PC-3 (cell line): ENCODE data around the gene TTC22. TPM values are rescaled to one million over a fixed set of nuclear protein-coding genes. Genes with fewer than 3 reads are reported as not detected.

ENCODE experiments used
- ATAC-seq: fragments of 200-7000 bp; cut with Tn5 transposase; 2 replicates; pipeline ENCODE4 v1.9.1; 2020; ENCODE audit warnings: mild to moderate bottlenecking, moderate library complexity
- BruUV-seq: library from RNA; stranded (reverse); fragments of 400-500 nt; replicated peaks from 2 replicates; lab custom pipeline; 2021; lab: Mats Ljungman, UMichigan
- CTCF ChIA-PET: fragments of 300-600 bp; sonication (Branson Sonifier 250); formaldehyde crosslinking; loops from one replicate; lab custom pipeline; 2022; ENCODE audit warnings: antibody characterized with exemption; lab: Charles Lee
- POLR2A ChIA-PET: fragments of 300-600 bp; sonication (Branson Sonifier 250); formaldehyde crosslinking; loops from one replicate; lab custom pipeline; 2022; ENCODE audit warnings: antibody characterized with exemption; ENCODE audit not compliant: unreplicated experiment; lab: Charles Lee
- DNase-seq: peaks from one replicate; pipeline ENCODE4 v3.0.0-alpha.2; 2015
- H2AFZ ChIP-seq: fragments of 300-600 bp; sonication (generic); 2 replicates; pipeline ENCODE4 v1.6.0; 2016; ENCODE audit warnings: antibody characterized with exemption, low read length
- H3F3A ChIP-seq: fragments of 300-600 bp; sonication (generic); one replicate; pipeline ENCODE4 v1.6.0; 2017; ENCODE audit warnings: antibody characterized with exemption, low read length, control low read depth, mild to moderate bottlenecking; ENCODE audit not compliant: unreplicated experiment
- H3K27ac ChIP-seq: fragments of 300-600 bp; sonication (generic); 2 replicates; pipeline ENCODE4 v1.5.1; 2016; ENCODE audit warnings: mild to moderate bottlenecking, low read length
- H3K27me3 ChIP-seq: fragments of 300-600 bp; sonication (generic); 2 replicates; pipeline ENCODE4 v1.6.1; 2016; ENCODE audit warnings: low read length, mixed read lengths
- H3K36me3 ChIP-seq: fragments of 300-600 bp; sonication (generic); 2 replicates; pipeline ENCODE4 v1.6.1; 2016; ENCODE audit warnings: low read depth, mixed run types, low read length, mixed read lengths
- H3K4me1 ChIP-seq: fragments of 300-600 bp; sonication (generic); 2 replicates; pipeline ENCODE4 v1.5.1; 2016; ENCODE audit warnings: low read length; ENCODE audit not compliant: insufficient read depth
- H3K4me2 ChIP-seq: fragments of 300-600 bp; sonication (generic); 2 replicates; pipeline ENCODE4 v1.6.0; 2016; ENCODE audit warnings: low read length
- H3K4me3 ChIP-seq: fragments of 300-600 bp; sonication (generic); 2 replicates; pipeline ENCODE4 v1.5.1; 2016; ENCODE audit warnings: mild to moderate bottlenecking, low read length, mixed read lengths
- H3K79me2 ChIP-seq: fragments of 300-600 bp; sonication (generic); 2 replicates; pipeline ENCODE4 v1.6.1; 2017; ENCODE audit warnings: low read length, mixed read lengths
- H3K9ac ChIP-seq: fragments of 300-600 bp; sonication (generic); 2 replicates; pipeline ENCODE4 v1.6.0; 2016; ENCODE audit warnings: mild to moderate bottlenecking, low read length
- H3K9me2 ChIP-seq: fragments of 300-600 bp; sonication (generic); replicated peaks from 2 replicates; pipeline ENCODE4 v1.6.1; 2016; ENCODE audit warnings: mixed run types, low read length, mixed read lengths
- H3K9me3 ChIP-seq: fragments of 300-600 bp; sonication (generic); 2 replicates; pipeline ENCODE4 v1.6.1; 2016; ENCODE audit warnings: low read length, mixed read lengths
- H4K20me1 ChIP-seq: fragments of 300-600 bp; sonication (generic); 2 replicates; pipeline ENCODE4 v1.6.1; 2016; ENCODE audit warnings: low read length, mixed read lengths
- CTCF ChIP-seq: fragments of 300-600 bp; sonication (generic); conservative IDR thresholded peaks from 2 replicates; pipeline ENCODE4 v1.5.1; 2017; ENCODE audit warnings: antibody characterized with exemption, low read depth, mild to moderate bottlenecking, low read length
- EZH2 ChIP-seq: fragments of 300-600 bp; sonication (generic); IDR thresholded peaks from one replicate; pipeline ENCODE4 v1.6.1; 2017; ENCODE audit warnings: antibody characterized with exemption, mild to moderate bottlenecking, low read length; ENCODE audit not compliant: unreplicated experiment
- EZH2phosphoT487 ChIP-seq: fragments of 300-600 bp; sonication (generic); IDR thresholded peaks from 2 replicates; pipeline ENCODE4 v1.6.1; 2018; ENCODE audit warnings: mild to moderate bottlenecking, antibody characterized with exemption, low read length, borderline replicate concordance
- intact Hi-C: fragments of 100-400 bp; cut with micrococcal nuclease; formaldehyde crosslinking; loops from 2 replicates; pipeline ENCODE4 v1.9.0; 2023
- total RNA-seq: library from RNA; depleted of rRNA; stranded (reverse); fragments of >200 nt; gene quantifications from 2 replicates; pipeline ENCODE4 v1.2.3, GENCODE V29; 2014

The TTC22 gene
- total RNA-seq, 1 experiment from 2014 or later = 21.8 TPM

- ChIA-PET POLR2A (interaction anchor here (0.6 kb wide), 1 partner anchor 935 kb away, joined by 12 read pairs; no protein-coding TSS in a partner anchor), CTCF (no interaction called here)
- H2AFZ ChIP-seq = no peak overlapping the region
- no peak overlapping the region for H3K4me3 ChIP-seq
- H3K79me2 ChIP-seq = peaks cover 15% of the 10 kb centered on the region
- peak overlapping the region; percentile 55 for H3K4me2 ChIP-seq
- peak overlapping the region; percentile 75 for H3K27ac ChIP-seq
- H3K4me1 ChIP-seq = peaks cover 54% of the 10 kb centered on the region
- intact Hi-C loops = no loop called here
- DNase-seq (peak; percentile 67), ATAC-seq (peak; percentile 18)
- TF ChIP-seq EZH2phosphoT487 (no peak), EZH2 (no peak), CTCF (no peak)
- no peak overlapping the region for H3K9ac ChIP-seq
- H3K9me3 ChIP-seq = no peaks in the 10 kb centered on the region
- H3K9me2 ChIP-seq = no peaks in the 10 kb centered on the region
- H3F3A ChIP-seq = no peaks in the 10 kb centered on the region
- H4K20me1 ChIP-seq = no peaks in the 10 kb centered on the region
- BruUV-seq = no TSS peak
- no peaks in the 10 kb centered on the region for H3K36me3 ChIP-seq
- H3K27me3 ChIP-seq = no peaks in the 10 kb centered on the region
These were observed 3.5 kb upstream of the TTC22 start for GRCh38 chr1:54804471-54805132.

DNA sequence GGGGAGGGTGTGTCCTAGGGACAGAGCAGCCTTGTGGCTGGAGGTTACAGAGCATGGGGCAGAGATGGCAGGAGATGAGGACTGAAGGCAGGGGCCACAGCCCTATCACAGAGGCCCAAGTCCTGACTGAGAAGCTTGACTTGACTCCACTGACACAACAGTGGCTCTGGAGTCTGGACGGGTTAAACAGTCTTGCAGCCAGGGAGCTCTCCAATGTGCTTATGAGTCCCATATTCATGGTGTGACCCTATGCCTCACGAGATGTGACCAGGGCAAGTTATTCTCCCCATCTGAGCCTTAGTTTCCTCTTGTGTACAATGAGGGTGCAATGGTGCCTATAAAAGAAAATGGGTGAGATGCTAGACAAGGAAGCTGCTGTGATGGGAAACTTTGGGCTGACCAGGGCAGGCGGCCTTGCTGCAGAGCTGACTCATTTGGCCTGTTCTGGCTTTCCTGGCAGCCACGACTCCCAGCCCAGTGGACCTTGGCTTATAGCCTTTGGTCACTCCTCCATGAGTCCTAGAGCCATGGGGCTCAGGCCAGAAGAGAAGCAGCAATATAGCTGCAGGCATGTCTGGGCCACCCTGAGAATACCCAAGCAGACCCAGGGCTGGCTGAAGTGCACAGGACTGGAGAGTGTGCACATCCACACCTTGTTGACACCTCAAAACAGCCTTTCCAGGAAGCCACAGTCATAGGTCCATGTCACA lies 2.8 kb upstream of the TTC22 start:
- peak overlapping the region; percentile 55 for H3K4me2 ChIP-seq
- no peaks in the 10 kb centered on the region for H3K9me2 ChIP-seq
- CTCF ChIA-PET = interaction anchor here (0.5 to 0.6 kb wide), 2 partner anchors 12 to 315 kb away, joined by 4 to 6 read pairs; no protein-coding TSS in a partner anchor
- H3K9me3 ChIP-seq = no peaks in the 10 kb centered on the region
- no peaks in the 10 kb centered on the region for H3F3A ChIP-seq
- peak overlapping the region; percentile 75 for H3K27ac ChIP-seq
- no peak overlapping the region for H3K9ac ChIP-seq
- no peak overlapping the region for H3K4me3 ChIP-seq
- ATAC-seq (peak; percentile 4), DNase-seq (no peak)
- peaks cover 61% of the 10 kb centered on the region for H3K4me1 ChIP-seq
- peaks cover 22% of the 10 kb centered on the region for H3K79me2 ChIP-seq
- no TSS peak for BruUV-seq
- POLR2A ChIA-PET = interaction anchor here (0.6 kb wide), 1 partner anchor 935 kb away, joined by 12 read pairs; no protein-coding TSS in a partner anchor
- H3K36me3 ChIP-seq = no peaks in the 10 kb centered on the region
- intact Hi-C loops = no loop called here
- no peaks in the 10 kb centered on the region for H4K20me1 ChIP-seq
- TF ChIP-seq EZH2 (no peak), CTCF (no peak), EZH2phosphoT487 (no peak)
- H3K27me3 ChIP-seq = no peaks in the 10 kb centered on the region
- H2AFZ ChIP-seq = no peak overlapping the region
